ENCODE measurements around the gene USP34.

Gene USP34

GRCh38 chr2:61438670-61439069 is 32.2 kb downstream of the USP34 start:
- no peaks in the 10 kb centered on the region for H3K27me3 ChIP-seq (ENCODE audit: insufficient read depth, poor library complexity, severe bottlenecking)
- H3K27ac ChIP-seq (replicated peaks): no peak overlapping the region
- no peak overlapping the region for H3K4me3 ChIP-seq (replicated peaks; ENCODE audit: insufficient read depth, low read length)
- DNase-seq (ENCODE audit: low read depth in 1 of 2, low spot score in 1 of 2): no peak
- TF ChIP-seq SPI1 (IDR thresholded peaks at IDR 0.05; ENCODE audit: borderline replicate concordance, low read depth) (no peak), POLR2AphosphoS5 (IDR thresholded peaks at IDR 0.05; ENCODE audit: low read depth) (no peak), REST (IDR thresholded peaks at IDR 0.05; ENCODE audit: insufficient replicate concordance, low read depth) (no peak), GABPA (IDR thresholded peaks at IDR 0.05; ENCODE audit: low read depth) (no peak)
- TF ChIP-seq, protein P1, sequence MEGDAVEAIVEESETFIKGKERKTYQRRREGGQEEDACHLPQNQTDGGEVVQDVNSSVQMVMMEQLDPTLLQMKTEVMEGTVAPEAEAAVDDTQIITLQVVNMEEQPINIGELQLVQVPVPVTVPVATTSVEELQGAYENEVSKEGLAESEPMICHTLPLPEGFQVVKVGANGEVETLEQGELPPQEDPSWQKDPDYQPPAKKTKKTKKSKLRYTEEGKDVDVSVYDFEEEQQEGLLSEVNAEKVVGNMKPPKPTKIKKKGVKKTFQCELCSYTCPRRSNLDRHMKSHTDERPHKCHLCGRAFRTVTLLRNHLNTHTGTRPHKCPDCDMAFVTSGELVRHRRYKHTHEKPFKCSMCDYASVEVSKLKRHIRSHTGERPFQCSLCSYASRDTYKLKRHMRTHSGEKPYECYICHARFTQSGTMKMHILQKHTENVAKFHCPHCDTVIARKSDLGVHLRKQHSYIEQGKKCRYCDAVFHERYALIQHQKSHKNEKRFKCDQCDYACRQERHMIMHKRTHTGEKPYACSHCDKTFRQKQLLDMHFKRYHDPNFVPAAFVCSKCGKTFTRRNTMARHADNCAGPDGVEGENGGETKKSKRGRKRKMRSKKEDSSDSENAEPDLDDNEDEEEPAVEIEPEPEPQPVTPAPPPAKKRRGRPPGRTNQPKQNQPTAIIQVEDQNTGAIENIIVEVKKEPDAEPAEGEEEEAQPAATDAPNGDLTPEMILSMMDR (IDR thresholded peaks at IDR 0.05; ENCODE audit: insufficient read depth, low read length): no peak

DNA sequence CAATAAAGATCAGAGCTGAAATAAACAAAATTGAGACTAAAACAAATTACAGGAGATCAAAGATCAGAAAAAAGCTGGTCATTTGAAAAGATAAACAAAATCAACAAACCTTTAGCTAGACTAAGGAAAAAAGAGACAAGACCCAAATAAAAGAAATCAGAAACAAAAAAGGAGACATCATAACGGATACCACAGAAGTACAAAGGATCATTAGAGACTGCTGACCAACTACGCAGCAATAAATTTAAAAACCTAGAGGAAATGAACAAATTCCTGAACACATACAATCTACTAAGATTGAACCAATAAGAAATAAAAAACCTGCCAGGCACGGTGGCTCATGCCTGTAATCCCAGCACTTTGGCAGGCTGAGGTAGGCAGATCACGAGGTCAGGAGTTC is 33.7 kb downstream of the USP34 start:
- H3K4me3 ChIP-seq (replicated peaks; ENCODE audit: insufficient read depth, low read length): no peak overlapping the region

DNA sequence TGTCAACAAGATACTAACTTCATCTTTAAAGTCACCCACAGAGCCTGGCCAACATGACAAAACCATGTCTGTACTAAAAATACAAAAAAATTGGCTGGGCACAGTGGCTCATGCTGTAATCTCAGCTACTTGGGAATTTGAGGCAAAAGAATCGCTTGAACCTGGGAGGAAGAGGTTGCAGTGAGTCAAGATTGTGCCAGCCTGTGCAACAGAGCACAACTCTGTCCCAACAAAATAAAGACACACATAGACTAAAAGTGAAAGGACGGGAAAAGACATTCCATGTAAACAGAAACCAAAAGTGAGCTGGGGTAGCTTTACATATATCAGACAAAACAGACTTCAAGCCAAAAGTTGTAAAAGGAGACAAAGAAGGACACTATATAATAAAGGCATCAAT is 34.8 kb downstream of the USP34 start:
- Histone ChIP-seq H3K27ac (replicated peaks) (no peak overlapping the region), H3K4me3 (replicated peaks; ENCODE audit: insufficient read depth, low read length) (no peak overlapping the region), H3K27me3 (ENCODE audit: insufficient read depth, poor library complexity, severe bottlenecking) (no peaks in the 10 kb centered on the region)
- DNase-seq (ENCODE audit: low read depth in 1 of 2, low spot score in 1 of 2): no peak
- TF ChIP-seq REST (IDR thresholded peaks at IDR 0.05; ENCODE audit: insufficient replicate concordance, low read depth) (no peak), GABPA (IDR thresholded peaks at IDR 0.05; ENCODE audit: low read depth) (no peak), POLR2AphosphoS5 (IDR thresholded peaks at IDR 0.05; ENCODE audit: low read depth) (no peak), SPI1 (IDR thresholded peaks at IDR 0.05; ENCODE audit: borderline replicate concordance, low read depth) (no peak)
- TF ChIP-seq, protein P1 (IDR thresholded peaks at IDR 0.05; ENCODE audit: insufficient read depth, low read length): no peak

More for the DNA sequence above, 33.7 kb downstream of the USP34 start:
- DNase-seq (ENCODE audit: low read depth in 1 of 2, low spot score in 1 of 2): no peak
- Histone ChIP-seq H3K27ac (replicated peaks) (no peak overlapping the region), H3K27me3 (ENCODE audit: insufficient read depth, poor library complexity, severe bottlenecking) (no peaks in the 10 kb centered on the region)
- TF ChIP-seq POLR2AphosphoS5 (IDR thresholded peaks at IDR 0.05; ENCODE audit: low read depth) (no peak), REST (IDR thresholded peaks at IDR 0.05; ENCODE audit: insufficient replicate concordance, low read depth) (no peak), SPI1 (IDR thresholded peaks at IDR 0.05; ENCODE audit: borderline replicate concordance, low read depth) (no peak), GABPA (IDR thresholded peaks at IDR 0.05; ENCODE audit: low read depth) (no peak)
- TF ChIP-seq, protein P1 (IDR thresholded peaks at IDR 0.05; ENCODE audit: insufficient read depth, low read length): no peak
